SK-N-SH treated with all-trans-retinoic acid at 6 μM for 48 hours (cell line): ENCODE measurements around the gene DYNAP.

Experiments
- ATAC-seq: fragments of 200-7000 bp; cut with Tn5 transposase; 3 replicates; pipeline ENCODE4 v1.9.1; 2020; ENCODE audit warnings: mild to moderate bottlenecking, moderate library complexity
- ARNTL ChIP-seq: fragments of 450-650 bp; formaldehyde crosslinking; IDR thresholded peaks from 2 replicates; pipeline ENCODE4 v1.5.0; 2020; ENCODE audit warnings: low read depth, mild to moderate bottlenecking, moderate library complexity, borderline replicate concordance
- BACH2 ChIP-seq: fragments of 250-450 bp; sonication (Bioruptor Pico); IDR thresholded peaks from 2 replicates; pipeline ENCODE4 v1.9.0; 2021; ENCODE audit warnings: mild to moderate bottlenecking, borderline replicate concordance
- CSDC2 ChIP-seq: fragments of 250-450 bp; sonication (Bioruptor Pico); IDR thresholded peaks from 2 replicates; pipeline ENCODE4 v1.5.0; 2020; ENCODE audit warnings: mild to moderate bottlenecking, moderate library complexity
- ESRRG ChIP-seq: fragments of 250-450 bp; sonication (Bioruptor Pico); IDR thresholded peaks from 2 replicates; pipeline ENCODE4 v1.6.1; 2021; ENCODE audit warnings: mild to moderate bottlenecking
- GLIS3 ChIP-seq: fragments of 250-450 bp; sonication (Bioruptor Pico); IDR thresholded peaks from 2 replicates; pipeline ENCODE4 v1.5.0; 2020; ENCODE audit warnings: mild to moderate bottlenecking, moderate library complexity
- ISL1 ChIP-seq: fragments of 250-450 bp; sonication (Bioruptor Pico); IDR thresholded peaks from 2 replicates; pipeline ENCODE4 v2.1.2; 2022; ENCODE audit warnings: mild to moderate bottlenecking, moderate library complexity
- OSR1 ChIP-seq: fragments of 250-450 bp; sonication (Bioruptor Pico); IDR thresholded peaks from 2 replicates; pipeline ENCODE4 v1.8.0; 2022; ENCODE audit warnings: moderate library complexity, mild to moderate bottlenecking, inconsistent platforms
- RARB ChIP-seq: fragments of 250-450 bp; sonication (Bioruptor Pico); IDR thresholded peaks from 2 replicates; pipeline ENCODE4 v1.8.0; 2021; ENCODE audit warnings: mild to moderate bottlenecking, moderate library complexity
- SNAI2 ChIP-seq: fragments of 250-450 bp; sonication (Bioruptor Pico); IDR thresholded peaks from 2 replicates; pipeline ENCODE4 v1.5.0; 2020; ENCODE audit warnings: mild to moderate bottlenecking, moderate library complexity
- TOX ChIP-seq: fragments of 250-450 bp; sonication (Bioruptor Pico); IDR thresholded peaks from 2 replicates; pipeline ENCODE4 v1.8.0; 2021; ENCODE audit warnings: mild to moderate bottlenecking, moderate library complexity, borderline replicate concordance
- TSHZ2 ChIP-seq: fragments of 250-450 bp; sonication (Bioruptor Pico); IDR thresholded peaks from 2 replicates; pipeline ENCODE4 v1.5.0; 2020; ENCODE audit warnings: mild to moderate bottlenecking, moderate library complexity
- ZC3H10 ChIP-seq: fragments of 250-450 bp; sonication (Bioruptor Pico); IDR thresholded peaks from 2 replicates; pipeline ENCODE4 v1.5.1; 2021; ENCODE audit warnings: mild to moderate bottlenecking, moderate library complexity
- ZFP3 ChIP-seq: fragments of 250-450 bp; sonication (Bioruptor Pico); IDR thresholded peaks from 2 replicates; pipeline ENCODE4 v1.5.0; 2020; ENCODE audit warnings: mild to moderate bottlenecking, moderate library complexity
- ZNF565 ChIP-seq: fragments of 450-650 bp; formaldehyde crosslinking; conservative IDR thresholded peaks from 2 replicates; pipeline ENCODE4 v1.5.0; 2020; ENCODE audit warnings: low read depth, mild to moderate bottlenecking, moderate library complexity
- ZNF70 ChIP-seq: fragments of 450-650 bp; formaldehyde crosslinking; IDR thresholded peaks from 2 replicates; pipeline ENCODE4 v1.5.0; 2020; ENCODE audit warnings: mild to moderate bottlenecking, moderate library complexity
- ZNF8 ChIP-seq: fragments of 450-650 bp; formaldehyde crosslinking; IDR thresholded peaks from 2 replicates; pipeline ENCODE4 v1.5.0; 2020; ENCODE audit warnings: mild to moderate bottlenecking, moderate library complexity
- TF ChIP-seq, protein P1 (sequence below): fragments of 250-450 bp; sonication (Bioruptor Pico); IDR thresholded peaks from 2 replicates; pipeline ENCODE4 v1.5.1; 2020; ENCODE audit warnings: low read depth, mild to moderate bottlenecking, moderate library complexity
- TF ChIP-seq, protein P2 (sequence below): fragments of 250-450 bp; sonication (Bioruptor Pico); IDR thresholded peaks from 2 replicates; pipeline ENCODE4 v1.8.0; 2021; ENCODE audit warnings: low read depth, mild to moderate bottlenecking, moderate library complexity, borderline replicate concordance
- TF ChIP-seq, protein P3 (sequence below): fragments of 250-450 bp; sonication (Bioruptor Pico); IDR thresholded peaks from 2 replicates; pipeline ENCODE4 v1.5.1; 2021; ENCODE audit warnings: mild to moderate bottlenecking, moderate library complexity

Gene DYNAP

DNA sequence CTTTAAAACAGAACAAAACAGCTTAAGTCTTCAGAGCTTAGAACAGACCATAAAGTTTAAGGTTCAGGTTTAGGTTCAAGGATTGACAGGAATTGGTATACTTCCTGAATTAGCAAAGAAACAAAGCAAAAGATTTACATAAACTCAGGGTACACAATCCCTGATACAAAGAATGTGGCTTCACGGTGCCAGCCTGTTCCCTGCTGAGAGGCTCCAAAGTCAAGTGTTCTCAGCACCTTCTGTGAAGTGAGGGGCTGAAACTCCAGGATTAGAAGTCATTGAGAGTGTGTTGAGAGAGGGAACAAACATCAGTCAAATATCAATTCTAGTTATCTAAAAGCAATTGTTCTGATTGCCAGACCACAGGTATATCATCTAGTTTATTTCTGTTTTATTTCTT is 35.7 kb downstream of the DYNAP start (continued):
- no peak for TF ChIP-seq RARB (CRISPR knock-in tag)
- TF ChIP-seq, all 23 proteins: peak for 0

DNA sequence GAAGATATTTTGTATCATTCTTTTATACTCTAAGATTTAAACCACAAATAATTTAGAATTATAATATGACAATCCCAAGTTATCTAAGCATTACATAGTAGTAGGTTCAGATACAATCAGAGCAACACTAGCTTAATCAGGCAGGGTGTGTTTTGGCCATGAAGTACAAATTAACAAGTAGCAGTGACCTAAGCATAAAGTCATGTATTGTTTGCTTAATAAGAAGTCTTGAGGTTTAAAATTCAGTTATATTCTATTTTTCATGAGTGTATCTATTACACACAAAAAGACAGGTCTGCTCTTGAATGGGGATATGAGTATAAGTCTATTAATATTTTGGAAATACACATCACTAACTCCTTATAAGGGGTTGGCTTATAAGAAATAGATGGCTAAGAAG is 39.9 kb downstream of the DYNAP start:
- no peak for TF ChIP-seq TOX (CRISPR knock-in tag)
- no peak for TF ChIP-seq GLIS3
- TF ChIP-seq SNAI2, result no peak
- TF ChIP-seq TSHZ2 (CRISPR knock-in tag), result no peak
- TF ChIP-seq ZNF565 (CRISPR knock-in tag), result no peak
- TF ChIP-seq CSDC2, result no peak
- TF ChIP-seq, all 23 proteins: peak for 0
- ATAC-seq, result no peak

DNA sequence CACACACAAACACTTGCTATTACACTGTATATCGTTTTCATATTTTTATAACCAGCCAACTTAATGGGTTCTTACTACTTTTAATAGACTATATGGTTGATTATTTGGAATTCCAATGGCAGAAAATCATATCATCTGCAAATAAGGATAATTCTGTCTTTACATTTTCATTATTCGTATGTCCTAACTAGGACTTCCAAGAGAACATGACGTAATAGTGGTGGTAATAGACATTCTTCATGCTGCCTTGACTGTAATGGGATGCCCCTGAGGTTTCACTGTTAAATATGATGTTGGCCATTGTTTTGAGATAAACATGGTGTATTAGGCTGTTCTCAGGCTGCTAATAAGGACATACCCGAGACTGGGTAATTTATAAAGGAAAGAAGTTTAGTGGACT is 45.2 kb downstream of the DYNAP start:
- no peak for TF ChIP-seq ZNF565 (CRISPR knock-in tag)
- TF ChIP-seq, protein P1, sequence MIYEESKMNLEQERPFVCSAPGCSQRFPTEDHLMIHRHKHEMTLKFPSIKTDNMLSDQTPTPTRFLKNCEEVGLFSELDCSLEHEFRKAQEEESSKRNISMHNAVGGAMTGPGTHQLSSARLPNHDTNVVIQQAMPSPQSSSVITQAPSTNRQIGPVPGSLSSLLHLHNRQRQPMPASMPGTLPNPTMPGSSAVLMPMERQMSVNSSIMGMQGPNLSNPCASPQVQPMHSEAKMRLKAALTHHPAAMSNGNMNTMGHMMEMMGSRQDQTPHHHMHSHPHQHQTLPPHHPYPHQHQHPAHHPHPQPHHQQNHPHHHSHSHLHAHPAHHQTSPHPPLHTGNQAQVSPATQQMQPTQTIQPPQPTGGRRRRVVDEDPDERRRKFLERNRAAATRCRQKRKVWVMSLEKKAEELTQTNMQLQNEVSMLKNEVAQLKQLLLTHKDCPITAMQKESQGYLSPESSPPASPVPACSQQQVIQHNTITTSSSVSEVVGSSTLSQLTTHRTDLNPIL (CRISPR knock-in tag), result no peak
- TF ChIP-seq, protein P2, sequence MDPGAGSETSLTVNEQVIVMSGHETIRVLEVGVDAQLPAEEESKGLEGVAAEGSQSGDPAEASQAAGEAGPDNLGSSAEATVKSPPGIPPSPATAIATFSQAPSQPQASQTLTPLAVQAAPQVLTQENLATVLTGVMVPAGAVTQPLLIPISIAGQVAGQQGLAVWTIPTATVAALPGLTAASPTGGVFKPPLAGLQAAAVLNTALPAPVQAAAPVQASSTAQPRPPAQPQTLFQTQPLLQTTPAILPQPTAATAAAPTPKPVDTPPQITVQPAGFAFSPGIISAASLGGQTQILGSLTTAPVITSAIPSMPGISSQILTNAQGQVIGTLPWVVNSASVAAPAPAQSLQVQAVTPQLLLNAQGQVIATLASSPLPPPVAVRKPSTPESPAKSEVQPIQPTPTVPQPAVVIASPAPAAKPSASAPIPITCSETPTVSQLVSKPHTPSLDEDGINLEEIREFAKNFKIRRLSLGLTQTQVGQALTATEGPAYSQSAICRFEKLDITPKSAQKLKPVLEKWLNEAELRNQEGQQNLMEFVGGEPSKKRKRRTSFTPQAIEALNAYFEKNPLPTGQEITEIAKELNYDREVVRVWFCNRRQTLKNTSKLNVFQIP (CRISPR knock-in tag), result no peak
- TF ChIP-seq ZC3H10 (CRISPR knock-in tag), result no peak
- TF ChIP-seq TSHZ2 (CRISPR knock-in tag), result no peak
- no peak for TF ChIP-seq ESRRG (CRISPR knock-in tag)
- TF ChIP-seq RARB (CRISPR knock-in tag), result no peak
- no peak for TF ChIP-seq BACH2
- no peak for TF ChIP-seq ARNTL
- TF ChIP-seq ZNF70 (CRISPR knock-in tag), result no peak
- no peak for TF ChIP-seq CSDC2
- TF ChIP-seq OSR1, result no peak
- ATAC-seq, result no peak

DNA sequence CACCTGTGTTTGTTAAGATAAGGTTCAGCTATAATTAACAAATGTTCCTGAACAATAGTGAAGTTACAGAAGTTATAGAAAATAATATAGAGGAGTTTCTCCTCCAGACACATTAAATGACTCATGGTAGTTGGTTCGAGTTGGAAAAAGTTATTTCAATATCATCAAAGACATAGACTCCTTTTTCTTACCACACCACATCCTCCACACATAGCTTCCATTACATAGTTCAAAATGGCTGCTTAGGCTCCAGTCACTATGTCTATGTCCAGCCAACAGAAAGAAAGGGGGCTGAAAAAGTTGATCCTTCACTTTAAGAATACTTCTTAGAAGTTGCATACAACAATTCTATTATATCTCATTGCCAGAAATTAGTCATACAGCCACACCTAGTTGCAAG is 50.7 kb downstream of the DYNAP start:
- no peak for ATAC-seq
- TF ChIP-seq ZFP3 (CRISPR knock-in tag) (no peak), GLIS3 (no peak)

DNA sequence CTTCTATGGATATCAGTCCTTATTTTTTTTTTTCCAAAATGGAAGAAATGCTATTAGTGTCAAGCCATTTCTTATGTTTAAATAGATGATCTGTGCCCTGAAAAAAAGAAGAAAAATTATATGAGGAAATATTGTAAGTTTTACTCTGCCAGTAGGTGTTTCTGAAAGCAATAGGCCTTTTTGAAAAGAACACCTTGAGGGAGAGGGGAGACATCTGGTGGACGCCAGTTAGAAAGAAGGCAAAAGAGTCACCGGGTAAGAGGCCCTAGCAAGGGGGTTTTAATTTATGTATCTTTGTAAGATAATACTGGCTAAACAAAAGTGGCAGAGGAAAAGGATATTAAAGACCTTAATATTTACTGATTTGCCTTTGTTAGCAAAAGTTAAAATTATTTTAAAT is 56.1 kb downstream of the DYNAP start:
- TF ChIP-seq, protein P2 (CRISPR knock-in tag), result no peak
- TF ChIP-seq OSR1 (no peak), CSDC2 (no peak), SNAI2 (no peak), ZNF8 (no peak), RARB (CRISPR knock-in tag) (no peak), BACH2 (no peak), ZNF565 (CRISPR knock-in tag) (no peak), ISL1 (CRISPR knock-in tag) (no peak)
- TF ChIP-seq, protein P3, sequence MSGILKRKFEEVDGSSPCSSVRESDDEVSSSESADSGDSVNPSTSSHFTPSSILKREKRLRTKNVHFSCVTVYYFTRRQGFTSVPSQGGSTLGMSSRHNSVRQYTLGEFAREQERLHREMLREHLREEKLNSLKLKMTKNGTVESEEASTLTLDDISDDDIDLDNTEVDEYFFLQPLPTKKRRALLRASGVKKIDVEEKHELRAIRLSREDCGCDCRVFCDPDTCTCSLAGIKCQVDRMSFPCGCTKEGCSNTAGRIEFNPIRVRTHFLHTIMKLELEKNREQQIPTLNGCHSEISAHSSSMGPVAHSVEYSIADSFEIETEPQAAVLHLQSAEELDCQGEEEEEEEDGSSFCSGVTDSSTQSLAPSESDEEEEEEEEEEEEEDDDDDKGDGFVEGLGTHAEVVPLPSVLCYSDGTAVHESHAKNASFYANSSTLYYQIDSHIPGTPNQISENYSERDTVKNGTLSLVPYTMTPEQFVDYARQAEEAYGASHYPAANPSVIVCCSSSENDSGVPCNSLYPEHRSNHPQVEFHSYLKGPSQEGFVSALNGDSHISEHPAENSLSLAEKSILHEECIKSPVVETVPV (CRISPR knock-in tag), result no peak
- TF ChIP-seq, protein P1 (CRISPR knock-in tag), result no peak
- TF ChIP-seq, all 23 proteins: peak for 0
- no peak for ATAC-seq
